Measurements from ENCODE around the gene VSX2.
"Not testable (repeated sequence)": the region's sequence is repeated elsewhere in the genome, so short reads cannot be mapped to it uniquely, and the experiment has no call there.

Gene VSX2

GRCh38 chr14:74259513-74259912 lies 20.3 kb downstream of the VSX2 start:
- no peak for DNase-seq (ENCODE audit: low read depth)

- no peak for DNase-seq (ENCODE audit: low read depth)
Measured at GRCh38 chr14:74260525-74261233, 21.4 kb downstream of the VSX2 start.

DNA sequence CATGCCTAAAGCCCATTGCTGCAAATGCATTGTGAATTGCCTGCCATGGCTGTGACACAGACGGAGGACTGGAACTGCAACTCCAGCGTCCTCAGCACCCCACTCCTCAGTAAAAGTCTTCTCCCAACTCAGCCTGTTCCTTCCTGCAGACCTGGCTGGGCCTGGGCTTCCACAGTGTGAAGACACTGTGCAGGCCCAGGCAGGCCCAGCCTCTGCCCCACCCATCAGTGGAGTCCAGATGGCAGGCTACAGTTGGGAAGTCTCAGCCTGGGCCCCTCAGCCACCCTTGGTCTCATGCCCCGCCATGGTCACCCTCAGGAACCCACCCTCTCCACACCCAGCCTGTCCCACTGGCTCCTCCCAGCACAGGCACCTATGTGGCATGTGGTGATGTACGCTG lies 22.0 kb downstream of the VSX2 start:
- DNase-seq (ENCODE audit: low read depth) = no peak

GRCh38 chr14:74262076-74262475 lies 22.8 kb downstream of the VSX2 start:
- DNase-seq (ENCODE audit: low read depth) = no peak

GRCh38 chr14:74263181-74263580 lies 23.9 kb downstream of the VSX2 start:
- DNase-seq (ENCODE audit: low read depth) = no peak

- no peak for DNase-seq (ENCODE audit: low read depth)
Measured at GRCh38 chr14:74263921-74264320, 24.7 kb downstream of the VSX2 start.

GRCh38 chr14:74265301-74265965 lies 26.2 kb downstream of the VSX2 start:
- DNase-seq (ENCODE audit: low read depth) = no peak

DNA sequence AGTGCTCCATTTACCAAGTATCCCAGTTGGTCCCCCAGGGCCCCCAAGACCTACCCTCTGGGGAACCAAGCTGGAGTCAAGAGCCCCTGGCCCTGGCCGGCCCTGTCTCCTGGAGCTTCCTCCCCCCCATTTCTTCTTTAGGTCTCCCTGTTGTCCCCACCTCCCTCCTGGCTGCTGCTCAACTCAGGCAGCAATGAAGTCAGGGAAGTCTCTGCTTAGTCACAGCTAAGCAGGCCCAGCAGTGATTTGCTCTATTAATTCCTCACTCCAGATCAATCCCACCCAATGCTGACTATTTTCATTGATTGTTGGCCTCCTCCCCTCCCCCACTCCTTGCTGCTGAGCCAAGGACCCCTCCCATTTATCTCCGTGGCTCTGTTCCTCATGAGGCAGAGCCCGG lies 28.3 kb downstream of the VSX2 start:
- DNase-seq (ENCODE audit: low read depth) = no peak

DNA sequence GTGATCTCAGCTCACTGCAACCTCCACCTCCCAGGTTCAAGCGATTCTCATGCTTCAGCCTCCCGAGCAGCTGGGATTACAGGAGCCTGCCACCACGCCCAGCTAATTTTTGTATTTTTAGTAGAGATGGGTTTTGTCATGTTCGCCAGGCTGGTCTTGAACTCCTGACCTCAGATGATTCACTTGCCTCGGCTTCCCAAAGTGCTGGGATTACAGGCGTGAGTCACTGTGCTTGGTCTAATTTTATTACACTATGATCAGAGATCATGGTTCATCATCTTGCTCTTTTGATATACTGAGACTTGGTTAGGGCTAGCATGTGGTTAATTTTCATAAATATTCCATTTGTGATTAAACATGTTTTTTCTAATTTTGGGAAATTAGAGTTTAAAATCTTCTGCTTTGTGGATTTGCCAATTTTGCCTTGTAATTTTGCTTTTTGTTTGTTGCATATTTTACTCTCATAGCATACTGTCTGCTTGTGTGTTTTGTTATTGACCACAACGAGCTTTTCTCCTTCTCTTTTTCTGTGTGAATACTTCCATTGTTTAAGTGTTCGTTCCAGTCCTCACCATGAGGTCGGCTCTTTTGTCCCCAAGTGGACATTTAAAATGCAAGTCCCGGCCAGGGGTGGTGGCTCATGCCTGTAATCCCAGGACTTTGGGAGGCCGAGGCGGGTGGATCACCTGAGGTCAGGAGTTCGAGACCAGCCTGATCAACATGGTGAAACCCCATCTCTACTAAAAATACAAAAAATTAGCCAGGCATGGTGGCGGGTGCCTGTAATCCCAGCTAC lies 31.3 kb downstream of the VSX2 start:
- DNase-seq (ENCODE audit: low read depth) = not testable (repeated sequence)

DNA sequence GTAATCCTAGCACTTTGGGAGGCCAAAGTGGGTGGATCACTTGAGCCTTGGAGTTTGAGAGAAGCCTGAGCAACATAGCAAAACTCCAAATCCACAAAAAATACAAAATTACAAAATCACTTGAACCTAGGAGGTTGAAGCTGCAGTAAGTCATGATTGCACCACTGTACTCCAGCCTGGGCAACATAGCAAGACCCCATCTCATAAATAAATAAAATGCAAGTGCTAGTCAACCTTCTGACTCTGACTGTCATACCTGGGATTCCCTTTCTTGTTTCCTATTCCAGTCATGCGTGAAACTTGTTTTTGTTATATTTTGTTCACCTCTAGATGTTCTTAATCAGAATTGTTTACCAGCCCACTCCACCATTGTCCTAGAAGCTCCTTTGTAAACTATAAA lies 32.1 kb downstream of the VSX2 start:
- DNase-seq (ENCODE audit: low read depth) = no peak

GRCh38 chr14:74275241-74275841 lies 36.1 kb downstream of the VSX2 start:
- no peak for DNase-seq (ENCODE audit: low read depth)

DNA sequence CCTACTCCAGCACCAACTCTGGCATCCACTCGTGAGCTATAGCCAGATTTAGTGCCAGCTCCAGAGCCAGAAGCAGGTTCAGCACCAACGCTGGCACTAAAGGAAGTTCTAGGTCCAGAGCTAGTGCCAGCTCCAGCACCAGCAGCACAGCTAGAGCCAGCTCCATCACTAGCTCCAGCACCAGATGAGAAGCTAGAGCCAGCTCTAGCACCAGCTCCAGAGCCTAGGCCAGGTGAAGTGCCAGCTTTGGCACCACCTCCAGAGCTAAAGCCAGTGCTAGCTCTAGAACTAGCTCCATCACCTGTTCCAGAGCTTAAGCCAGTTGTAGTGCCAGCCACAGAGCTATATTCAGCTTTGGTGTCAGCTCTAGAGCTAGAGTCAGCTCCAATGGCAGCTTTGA lies 38.8 kb downstream of the VSX2 start:
- no peak for DNase-seq (ENCODE audit: low read depth)

DNA sequence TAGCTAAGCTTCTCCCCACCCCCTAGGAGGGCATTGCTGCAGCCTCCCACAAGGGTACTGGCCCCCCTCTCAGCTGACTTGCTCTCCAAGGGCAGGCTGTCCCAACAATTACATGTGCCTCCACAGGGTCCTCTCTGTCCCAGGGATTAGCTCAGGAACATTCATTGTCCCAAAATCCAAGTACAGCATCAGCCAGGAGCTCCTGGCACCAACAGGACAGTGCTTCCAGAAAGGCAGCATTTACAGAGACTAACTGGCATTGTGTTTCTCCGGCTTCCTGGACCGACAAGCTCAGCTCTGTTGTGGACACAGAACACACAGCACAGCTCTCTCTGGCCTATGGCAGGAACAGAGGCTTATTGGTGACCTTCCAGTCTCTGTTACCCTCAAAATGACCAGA lies 41.8 kb downstream of the VSX2 start:
- no peak for DNase-seq (ENCODE audit: low read depth)

- no peak for DNase-seq (ENCODE audit: low read depth)
Measured at GRCh38 chr14:74286736-74287135, 47.5 kb downstream of the VSX2 start.

DNA sequence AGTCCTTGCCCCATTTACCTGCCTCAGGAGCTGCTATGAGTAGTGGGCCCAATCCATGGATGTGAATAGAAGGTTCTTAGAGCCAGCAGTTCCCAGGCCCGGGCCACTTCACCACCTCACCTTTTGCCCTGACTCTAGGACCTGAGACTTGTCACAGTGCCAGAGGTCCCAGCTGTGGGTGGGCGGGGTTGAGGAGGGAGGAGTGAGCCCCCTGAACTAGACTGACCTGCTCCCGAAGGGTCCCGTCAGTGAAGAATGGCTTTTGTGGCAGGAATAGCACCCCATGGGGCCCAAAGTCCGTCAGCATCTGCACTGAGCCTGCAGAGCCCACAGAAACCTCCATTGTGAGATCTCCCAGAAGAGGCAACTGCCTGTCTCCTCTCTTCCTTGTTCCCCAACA lies 50.6 kb downstream of the VSX2 start:
- no peak for DNase-seq (ENCODE audit: low read depth)

- DNase-seq (ENCODE audit: low read depth) = no peak
Measured at GRCh38 chr14:74290415-74290814, 51.2 kb downstream of the VSX2 start.

- DNase-seq (ENCODE audit: low read depth) = no peak
Measured at GRCh38 chr14:74292061-74292460, 52.8 kb downstream of the VSX2 start.

- DNase-seq (ENCODE audit: low read depth) = no peak
Measured at GRCh38 chr14:74293606-74294005, 54.4 kb downstream of the VSX2 start.

DNA sequence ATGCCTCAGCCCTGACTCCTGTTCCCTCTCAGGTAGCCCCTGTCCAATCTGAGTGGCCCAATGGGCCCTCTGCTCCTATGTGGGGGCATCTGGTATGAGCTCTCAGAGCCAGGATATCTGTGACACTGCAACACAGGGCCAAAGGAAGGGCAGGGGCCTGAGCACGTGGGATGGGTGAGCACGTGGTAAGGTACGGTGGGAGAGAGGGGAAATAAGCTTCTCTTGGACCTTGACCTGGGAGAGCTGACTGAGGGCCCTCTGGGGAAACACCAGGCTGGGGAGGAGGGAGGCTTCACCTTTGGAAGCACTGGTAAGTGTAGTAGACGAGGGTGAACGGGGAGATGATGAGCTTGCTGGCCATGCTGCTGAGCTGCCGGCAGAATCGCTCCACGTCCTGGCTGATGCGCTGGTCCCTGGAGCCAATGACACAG lies 56.8 kb downstream of the VSX2 start:
- DNase-seq (ENCODE audit: low read depth) = no peak

DNA sequence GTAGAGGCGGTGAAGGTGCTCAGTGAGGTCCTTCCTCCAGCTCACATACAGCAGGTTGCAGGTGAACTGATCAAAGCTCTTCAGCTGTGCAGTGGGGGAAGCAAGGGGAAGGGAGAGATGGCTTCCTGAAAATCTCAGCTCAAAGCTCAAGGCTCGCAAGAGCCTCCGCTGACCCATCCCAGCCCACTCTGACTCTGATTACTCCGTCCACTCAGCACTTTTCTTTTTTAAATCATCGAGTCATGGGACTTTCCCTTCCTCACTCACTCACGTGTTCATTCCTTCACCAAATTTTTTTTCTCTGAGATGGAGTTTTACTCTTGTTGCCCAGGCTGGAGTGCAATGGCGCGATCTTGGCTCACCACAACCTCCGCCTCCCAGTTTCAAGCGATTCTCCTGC lies 58.7 kb downstream of the VSX2 start:
- DNase-seq (ENCODE audit: low read depth) = no peak

DNA sequence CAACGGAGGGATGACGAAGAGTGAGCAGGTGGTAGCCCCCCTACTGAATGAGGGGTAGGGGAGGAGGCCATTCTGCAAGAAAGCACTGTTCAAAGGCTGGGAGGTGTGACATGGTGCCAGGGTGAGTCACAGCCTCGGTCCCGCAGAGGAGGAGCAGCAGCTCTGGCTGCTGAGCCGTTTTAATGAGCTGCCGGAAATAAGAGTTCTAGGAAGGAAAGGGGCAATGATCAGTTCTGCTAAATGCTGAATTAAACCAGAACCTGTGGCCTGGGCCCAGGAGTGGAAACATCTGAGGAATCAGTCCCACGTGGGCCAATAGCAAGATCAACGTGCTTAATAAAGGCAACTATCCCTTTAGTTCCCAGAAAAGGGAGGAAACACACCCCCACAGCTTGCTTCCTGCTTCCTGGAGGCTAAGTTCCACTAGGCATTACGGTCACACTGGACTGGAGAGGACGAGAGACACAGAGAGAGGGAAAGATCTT lies 59.9 kb downstream of the VSX2 start:
- no peak for DNase-seq (ENCODE audit: low read depth)

DNA sequence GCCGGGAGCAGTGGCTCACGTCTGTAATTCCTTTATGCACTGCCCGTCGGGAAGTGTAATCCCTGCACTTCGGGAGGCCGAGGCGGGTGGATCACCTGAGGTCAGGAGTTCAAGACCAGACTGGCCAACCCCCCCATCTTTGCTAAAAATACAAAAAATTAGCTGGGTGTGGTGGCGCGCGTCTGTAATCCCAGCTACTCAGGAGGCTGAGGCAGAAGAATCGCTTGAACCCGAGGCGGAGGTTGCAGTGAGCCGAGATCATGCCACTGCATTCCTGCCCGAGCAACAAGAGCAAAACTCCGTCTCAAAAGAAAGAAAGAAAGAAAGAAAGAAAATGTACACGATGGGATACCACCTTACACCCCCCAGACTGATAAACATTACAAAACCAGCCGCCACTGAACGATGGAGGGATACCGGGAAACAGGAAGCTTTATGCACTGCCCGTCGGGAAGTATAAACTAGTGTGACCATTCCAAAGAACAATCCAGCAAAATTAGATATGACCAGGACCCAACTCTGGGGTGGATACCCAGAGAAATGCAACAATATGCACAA lies 62.4 kb downstream of the VSX2 start:
- no peak for DNase-seq (ENCODE audit: low read depth)

Measured in CMK (cell line).